HG02852 (cell line): ENCODE measurements around the gene MTMR12.
A peak's percentile ranks its signal among the peaks of the same experiment; 100 is the strongest.

Experiments used
- ATAC-seq: cut with Tn5 transposase; IDR thresholded peaks from one replicate; pipeline ENCODE4 v1.9.1; 2021; ENCODE audit warnings: mild to moderate bottlenecking, moderate library complexity; ENCODE audit not compliant: unreplicated experiment

The MTMR12 gene

DNA sequence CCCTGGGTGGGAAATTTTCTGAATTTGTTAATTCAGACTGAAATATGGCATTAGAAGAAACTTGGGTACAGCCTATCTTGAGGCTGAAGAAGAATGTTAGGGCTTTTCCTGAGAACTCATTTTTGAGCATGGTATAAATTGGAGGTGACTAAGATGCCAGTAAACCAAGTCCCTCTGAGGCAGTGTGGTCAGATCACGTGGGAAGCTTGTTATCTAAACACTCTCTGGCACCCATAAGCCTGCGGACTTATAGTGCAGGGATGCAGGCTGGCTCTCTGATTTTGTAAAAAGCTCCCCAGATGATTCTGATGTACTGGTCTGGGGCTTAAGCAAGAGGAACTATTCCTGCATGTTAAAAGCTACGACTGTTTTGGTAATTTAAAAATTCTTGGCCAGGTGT is 34.3 kb downstream of the MTMR12 start:
- no peak for ATAC-seq

DNA sequence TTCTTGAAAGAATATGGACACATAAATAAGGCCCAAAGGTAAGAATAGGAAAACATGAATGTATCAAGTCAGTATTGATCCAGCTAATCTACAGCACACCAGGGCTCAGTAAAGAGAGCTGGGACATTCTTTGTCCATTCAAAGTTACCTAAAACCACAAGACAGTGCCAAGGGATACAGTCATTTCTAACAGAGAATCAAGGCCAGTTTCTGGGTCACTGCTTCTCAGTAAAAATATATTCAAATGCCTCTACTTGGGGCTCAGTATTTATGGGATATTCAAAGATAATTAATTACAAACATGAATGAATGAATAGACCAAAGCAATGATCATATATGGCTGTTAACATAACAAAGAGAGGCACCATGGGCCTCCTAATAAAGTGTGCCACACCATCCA is 34.9 kb downstream of the MTMR12 start:
- ATAC-seq, result no peak

DNA sequence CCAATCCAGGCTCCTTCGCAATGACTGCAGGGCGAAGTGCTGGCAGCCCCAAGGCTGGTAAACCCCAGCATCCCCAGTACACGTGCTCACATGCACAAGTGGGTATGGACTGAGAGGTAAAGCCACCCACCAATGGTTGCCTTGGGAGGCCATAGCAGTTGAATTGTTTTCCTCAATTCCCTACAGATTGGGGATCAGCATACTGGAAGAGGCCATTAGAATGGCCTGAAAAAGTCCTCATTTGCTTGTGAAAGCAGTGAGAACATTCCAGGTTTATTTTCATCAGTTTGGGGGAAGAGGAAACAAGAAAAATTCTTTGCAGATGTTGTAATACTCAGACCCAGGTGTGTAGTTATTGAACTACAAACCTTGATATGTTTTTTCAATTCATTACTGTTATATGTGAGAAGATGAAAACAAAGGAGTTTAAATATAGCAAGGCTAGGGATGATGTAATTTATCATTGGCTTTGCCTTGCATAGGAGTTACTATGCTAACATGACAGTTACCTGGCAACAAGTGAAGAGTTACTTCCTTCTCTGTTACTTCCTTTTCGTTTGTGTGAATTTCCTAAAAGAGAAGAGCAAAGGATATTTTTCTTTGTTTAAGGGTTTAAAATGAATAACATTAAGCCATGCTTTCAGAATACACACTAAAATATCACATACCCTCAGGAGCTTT is 36.4 kb downstream of the MTMR12 start:
- no peak for ATAC-seq

DNA sequence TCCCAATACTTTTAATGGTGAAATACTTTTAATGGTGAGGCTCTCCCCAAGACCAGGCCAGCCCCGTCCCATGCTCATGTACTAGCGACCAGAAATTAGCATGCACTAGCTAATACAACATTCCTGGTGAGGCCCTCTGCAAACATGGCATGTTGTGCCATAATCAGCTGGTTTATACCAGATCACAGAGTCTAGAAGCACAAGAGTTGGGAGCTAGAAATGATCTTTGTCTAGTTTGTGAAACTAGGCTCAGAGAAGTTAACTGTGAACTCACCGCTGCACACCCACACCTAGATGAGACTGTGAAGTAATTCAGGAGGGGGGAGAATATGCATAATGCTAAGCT is 37.4 kb downstream of the MTMR12 start:
- no peak for ATAC-seq

DNA sequence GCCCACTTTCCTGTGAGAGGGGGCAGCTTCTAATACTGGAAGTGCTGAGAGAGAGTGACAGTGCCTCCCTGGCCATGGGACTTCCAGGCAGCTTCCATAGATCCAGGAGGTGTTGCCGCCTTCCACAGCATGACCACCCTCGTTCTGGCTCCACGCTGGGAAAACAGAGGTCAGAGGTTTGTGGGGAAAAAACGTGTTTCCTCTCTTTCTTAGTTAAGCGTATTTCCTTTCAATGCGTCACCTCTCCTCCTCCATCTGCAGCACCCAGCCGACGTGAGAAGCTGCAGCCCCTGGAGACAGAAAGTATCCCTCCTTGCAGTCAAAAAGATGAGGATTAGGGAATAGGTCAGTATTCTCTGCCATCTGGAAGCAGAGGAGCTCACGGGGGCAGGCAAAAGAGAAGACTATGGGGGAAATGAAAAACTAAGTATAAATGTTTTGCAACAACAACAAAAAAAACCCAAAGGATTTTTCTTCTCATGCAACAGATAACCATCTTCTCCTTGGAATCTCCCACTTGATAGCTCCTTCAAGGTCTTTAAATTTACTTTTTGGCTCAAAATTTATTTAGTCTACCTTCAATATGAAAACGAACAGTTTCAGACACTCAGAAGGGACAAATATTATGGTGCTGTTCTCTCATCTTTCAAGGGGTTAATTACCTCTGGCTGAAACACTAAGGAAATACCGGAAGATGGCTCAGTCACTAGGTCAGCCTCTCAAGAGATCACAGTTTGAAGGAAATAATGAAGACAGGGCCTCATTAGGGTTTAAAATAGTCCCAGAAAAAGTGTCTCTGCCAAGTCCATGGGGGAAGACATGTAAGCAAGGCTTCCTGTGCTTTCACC is 38.0 kb downstream of the MTMR12 start:
- no peak for ATAC-seq

DNA sequence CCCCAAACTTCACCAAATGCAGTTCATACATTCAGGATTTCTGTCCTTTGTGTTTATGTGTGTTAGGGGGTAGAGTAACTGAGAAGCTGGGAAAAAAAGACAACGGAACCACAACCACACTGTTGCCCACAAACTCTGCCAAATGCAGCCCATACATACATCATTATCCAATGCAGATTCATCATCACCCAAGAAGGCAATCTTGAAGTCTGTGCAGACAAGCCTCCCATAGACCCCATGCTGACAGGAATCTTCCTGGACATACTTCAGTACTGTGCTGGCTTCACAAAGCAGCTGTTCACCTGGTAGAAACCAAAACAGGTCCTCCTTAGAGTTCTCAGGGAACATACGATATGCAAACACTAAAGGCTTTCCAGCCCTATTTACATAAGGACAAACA is 38.9 kb downstream of the MTMR12 start:
- no peak for ATAC-seq

DNA sequence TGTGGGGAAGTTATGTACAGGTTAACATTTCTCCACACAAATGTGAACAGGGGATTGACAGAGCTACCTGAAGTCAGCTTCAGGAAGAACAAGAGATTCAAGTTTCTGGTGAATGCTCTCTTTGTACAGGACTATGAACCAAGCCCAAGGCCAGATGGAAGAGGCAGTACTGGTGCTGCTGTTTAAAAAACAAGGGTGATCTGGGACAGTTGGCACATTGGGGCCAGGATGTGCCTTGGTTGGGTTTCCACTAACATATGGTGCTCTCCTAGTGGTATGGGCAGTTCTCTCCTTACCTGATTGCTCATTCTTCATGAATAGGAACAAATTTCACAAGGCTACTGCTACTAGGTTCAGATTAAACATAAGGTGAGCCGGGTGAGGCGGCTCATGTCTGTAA is 40.0 kb downstream of the MTMR12 start:
- ATAC-seq, result no peak

DNA sequence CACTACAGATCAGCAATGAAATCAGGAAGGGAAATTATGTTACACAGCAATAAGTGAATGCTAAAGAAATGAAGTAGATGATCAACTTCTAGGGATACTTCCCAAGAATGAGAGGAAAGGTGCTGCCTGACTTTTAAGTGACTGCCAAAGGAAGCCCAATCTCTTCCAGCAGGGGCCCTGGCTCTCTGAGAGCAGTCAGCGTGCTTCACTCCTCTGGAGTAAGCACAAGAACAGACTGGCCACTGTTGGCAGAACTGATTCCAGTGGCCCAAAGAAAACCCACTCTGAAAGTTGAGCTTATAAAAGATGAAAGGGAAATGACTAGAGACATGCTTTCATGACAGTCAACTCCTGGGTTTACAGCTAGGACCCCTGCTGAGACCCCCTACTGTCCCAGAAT is 41.8 kb downstream of the MTMR12 start:
- no peak for ATAC-seq

DNA sequence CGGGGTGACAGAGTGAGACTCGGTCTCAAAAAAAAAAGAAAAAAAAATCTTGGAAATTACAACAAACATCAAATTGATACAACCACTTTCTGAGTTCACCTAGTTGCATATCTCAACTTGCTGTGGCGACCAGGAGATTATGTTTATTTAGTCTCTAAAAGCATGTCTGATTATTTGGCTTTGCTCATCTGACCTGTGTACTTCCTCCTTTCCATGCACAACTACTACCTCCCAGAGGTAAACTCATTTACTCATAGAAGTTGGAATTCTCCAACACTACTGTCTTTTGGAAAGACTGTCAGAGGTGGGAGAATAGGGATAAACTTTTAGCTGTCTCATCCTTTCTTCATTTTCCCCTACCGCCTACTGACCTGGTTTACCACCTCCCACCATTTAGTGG is 42.6 kb downstream of the MTMR12 start:
- no peak for ATAC-seq

DNA sequence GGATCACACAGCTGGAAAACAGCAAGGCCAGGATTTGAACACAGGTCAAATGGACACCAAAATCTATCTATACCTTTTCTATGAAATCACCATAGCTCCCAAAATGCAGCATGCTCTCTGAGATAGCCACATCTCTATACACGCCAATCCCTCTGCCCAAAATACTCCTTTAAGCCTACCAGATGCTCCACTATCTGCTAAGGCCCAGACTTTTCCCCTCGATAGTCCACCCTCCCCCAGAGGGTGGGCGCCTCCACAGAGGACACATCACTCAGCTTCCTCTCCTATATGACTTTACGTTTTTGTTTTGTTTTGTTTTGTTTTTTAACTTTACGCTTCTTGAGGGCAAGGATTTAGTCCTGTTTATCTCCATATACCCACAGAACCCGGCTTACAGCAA is 46.8 kb downstream of the MTMR12 start:
- ATAC-seq, result no peak

DNA sequence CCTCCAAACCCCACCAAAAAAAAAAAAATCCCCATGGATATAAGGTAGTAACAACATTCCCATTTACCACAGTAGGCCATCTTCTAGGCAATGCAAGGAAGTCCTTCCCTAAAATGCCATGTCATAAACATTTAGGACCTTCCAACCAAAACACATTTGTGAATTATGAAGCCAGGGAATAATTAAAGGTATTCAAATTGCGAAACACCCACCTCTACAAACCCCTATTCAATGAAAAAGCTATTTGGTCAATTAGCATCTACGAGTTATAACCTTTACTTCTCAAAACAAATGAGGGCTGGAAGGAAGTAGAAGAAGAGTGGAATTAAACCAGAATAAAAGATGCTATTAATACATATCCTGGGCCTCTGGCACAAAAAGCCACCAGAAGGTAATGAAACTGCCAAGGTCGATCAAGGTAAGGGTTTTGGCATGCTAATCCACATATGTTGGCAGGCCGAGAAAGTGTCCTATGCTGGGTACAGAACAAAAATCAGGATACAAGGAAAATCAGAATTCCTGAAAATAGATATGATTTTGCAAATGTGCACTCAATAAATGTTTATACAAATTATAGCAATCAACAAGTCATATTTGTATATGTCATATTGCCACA is 47.7 kb downstream of the MTMR12 start:
- no peak for ATAC-seq

DNA sequence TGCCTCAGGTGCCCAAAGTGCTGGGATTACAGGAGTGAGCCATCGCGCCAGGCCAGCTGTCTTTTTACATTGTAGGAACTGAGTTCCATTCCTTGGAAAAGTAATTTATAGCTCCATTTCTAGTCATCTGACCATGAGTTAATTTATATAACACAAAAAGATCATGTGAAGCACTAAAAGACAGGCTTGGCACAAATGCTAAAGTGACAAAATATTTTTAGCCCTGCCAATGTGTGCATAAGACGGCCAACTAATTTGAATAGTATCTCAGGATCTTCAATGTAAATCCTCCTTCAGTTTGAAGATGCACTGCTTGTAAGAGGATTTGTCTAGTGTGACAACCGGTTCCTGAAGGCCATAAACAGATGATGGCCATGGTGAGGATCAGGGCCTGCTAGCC is 49.1 kb downstream of the MTMR12 start:
- no peak for ATAC-seq

DNA sequence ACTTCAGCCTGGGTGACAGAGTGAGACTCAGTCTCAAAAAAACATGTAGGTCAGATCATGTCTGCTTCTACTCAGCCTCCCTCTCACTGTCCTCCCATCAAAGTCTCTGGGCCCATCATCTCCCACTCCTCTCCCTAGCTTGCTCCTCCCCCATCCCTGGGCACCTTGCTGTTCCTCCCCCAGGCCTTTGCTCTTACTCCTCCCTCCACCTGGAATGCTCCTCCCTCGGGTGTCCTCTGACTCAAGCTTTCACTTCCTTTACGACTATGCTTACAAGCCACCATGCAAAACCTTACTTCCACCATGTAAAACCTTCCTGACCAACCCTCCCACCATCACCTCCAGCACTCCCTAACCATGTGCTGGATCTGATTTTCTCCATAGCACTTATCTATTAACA is 51.5 kb downstream of the MTMR12 start:
- peak; percentile 82 for ATAC-seq

DNA sequence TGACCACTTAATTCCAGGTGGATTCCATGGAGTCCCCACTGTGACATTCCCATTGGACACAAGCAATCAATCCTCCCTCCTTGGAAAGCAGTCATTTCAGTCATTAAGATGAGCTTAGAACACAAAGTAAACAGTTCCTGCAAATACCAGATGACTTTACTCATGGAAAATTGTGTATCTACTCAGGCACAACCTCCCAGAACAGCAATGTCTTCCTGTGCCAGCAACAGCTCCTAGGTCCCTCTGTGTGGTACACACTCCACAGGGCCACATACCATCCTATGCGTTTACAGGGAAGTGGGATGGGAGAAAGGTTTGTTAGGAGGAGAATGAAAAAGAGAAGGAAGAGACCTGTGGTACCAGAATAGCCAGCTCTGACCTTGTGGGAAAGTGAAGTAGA is 53.7 kb downstream of the MTMR12 start:
- no peak for ATAC-seq

DNA sequence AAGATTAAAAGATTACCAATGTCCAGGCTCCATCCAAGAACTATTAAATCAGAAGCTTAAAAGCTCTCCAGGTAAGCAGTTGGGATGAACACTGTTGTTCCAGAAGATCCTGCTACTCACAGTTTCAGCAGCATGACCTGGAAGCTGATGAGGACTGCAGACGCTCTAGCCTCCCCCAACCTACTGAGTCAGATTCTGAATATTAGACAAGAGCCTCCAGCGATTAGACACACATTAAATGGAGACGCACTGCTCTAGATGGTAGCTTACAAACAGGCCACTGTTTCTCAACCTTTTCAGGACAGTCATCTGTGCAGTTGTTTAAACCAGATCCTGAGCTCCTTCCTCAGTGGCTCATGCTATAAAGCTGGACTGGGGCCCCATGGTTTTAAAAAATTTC is 54.3 kb downstream of the MTMR12 start:
- ATAC-seq, result no peak

DNA sequence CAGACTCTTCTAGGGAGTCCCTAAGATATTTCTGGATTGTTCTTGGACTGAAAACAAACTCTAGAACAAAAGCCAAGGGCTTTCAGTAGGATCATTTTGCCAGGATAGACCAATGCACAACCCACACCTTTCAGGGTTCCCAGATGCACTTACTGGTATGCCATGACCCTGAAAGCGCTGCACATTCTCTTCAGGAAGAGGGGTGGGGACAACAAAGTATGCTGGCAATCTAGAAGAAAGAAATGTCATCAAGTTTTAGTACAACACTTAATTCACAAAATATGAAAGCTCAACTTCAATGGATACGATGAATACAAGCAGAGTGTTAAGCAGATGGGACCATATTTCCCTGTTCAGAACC is 57.2 kb downstream of the MTMR12 start:
- no peak for ATAC-seq

DNA sequence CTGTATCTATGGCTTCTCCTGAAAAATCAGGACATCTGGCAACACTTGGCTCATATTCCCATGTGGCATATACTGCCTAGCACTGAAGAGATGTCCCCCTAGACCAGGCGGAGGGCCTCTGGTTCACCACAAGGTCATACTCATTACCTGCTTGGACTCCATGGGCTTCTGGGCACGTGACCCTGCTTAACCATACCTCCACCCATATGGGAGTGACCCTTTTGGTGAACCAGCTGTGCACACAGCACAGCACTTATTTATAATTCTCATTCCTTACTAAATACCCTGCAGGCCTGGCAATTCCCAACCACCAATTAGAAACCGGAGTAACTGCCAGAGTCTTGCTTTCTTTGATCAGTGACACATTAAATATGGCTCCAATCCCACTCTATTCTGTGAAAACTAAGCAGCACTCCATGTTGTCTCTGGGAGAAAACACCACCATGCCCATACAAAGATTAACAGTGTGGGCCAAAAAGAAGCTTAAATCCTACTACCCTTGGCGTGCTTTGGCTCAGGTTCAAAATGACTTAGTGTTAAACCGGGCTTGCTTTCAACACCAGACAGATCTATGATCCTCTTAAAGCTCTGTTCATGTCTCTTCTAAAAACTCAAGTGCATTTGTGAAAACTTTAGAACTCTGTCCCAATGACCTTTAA is 57.7 kb downstream of the MTMR12 start:
- no peak for ATAC-seq

DNA sequence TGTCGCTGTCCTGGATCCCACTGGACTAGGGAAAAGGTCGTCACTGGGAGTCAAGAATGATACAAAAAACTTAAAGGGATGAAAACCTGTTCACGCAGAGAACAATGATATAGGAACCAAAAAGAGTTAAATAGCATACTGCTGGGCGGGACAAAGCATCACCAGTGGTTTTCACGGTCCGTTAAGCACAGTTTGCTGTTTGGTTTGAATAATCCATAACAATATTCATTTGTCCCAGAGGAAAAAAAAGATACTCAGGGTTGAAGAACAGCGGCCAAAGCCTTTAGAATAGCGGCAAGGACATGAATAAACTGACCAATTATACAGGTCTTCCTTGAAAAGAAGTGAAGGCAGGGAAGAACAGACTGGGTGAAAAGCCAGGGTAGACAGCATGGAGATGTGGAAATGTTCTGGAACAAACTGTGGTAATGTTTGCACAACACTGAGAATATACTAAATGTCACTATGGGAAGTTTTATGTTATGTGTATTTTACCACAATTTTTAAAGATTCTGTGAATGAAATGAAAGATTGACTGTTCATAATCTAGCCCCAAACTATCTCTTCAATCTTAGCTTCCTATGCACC is 60.8 kb downstream of the MTMR12 start:
- ATAC-seq, result no peak

DNA sequence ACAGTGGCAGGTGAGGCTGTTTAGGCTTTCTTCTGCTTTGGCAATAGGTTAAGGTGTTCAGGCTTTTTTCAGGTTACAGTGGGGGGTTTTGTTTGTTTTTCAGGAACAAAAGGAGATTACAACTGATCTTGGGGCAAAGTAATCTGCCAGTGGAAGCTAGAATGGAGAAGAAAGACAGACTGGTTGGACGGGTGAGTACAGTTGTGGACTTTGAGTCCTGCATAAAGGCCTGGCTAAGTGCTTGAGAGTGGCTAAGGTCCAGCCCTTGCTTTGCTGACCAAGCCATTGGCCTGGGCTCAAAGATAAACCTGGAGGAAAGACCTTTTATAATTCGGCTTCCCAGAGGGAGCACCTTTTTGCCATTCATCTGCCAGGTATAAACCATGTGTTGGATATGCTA is 63.1 kb downstream of the MTMR12 start:
- no peak for ATAC-seq

DNA sequence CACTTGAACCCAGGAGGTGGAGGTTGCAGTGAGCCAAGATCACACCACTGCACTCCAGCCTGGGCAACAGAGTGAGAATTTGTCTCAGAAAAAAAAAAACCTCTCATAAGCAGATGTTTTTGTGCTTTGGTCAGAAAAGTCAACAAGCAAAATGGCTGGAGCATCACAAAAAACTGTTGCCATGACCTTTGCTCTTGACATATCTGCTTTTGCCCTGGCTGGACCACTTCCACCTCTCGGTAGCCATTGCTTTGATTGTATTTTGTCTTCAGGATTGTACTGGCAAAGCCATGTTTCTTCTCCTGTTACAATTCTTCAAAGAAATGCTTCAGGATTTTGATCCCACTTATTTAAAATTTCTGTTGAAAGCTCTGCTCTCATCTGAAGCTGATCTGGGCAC is 67.0 kb downstream of the MTMR12 start:
- no peak for ATAC-seq

DNA sequence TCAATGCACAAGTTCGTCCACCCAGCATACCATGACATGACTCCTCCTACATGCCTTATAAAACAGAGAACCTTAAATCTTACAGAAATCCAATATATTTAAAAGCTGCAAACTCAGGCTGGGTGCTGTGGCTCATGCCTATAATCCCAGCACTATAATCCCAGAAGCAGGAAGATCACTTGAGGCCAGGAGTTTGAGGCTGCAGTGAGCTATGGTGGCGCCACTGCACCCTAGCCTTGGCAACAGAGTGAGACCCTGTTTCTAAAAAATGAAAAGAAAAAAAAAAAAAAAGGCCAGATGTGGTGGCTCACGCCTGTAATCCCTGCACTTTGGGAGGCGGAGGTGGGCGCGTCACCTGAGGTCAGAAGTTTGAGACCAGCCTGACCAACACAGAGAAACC is 68.7 kb downstream of the MTMR12 start:
- no peak for ATAC-seq
